HG03439 (cell line): ENCODE data around the gene NFATC1.

Source experiments
- ATAC-seq: cut with Tn5 transposase; IDR thresholded peaks from one replicate; pipeline ENCODE4 v1.9.1; 2021; ENCODE audit warnings: mild to moderate bottlenecking, moderate library complexity; ENCODE audit not compliant: unreplicated experiment

The NFATC1 gene

GRCh38 chr18:79529991-79530390, 134.3 kb downstream of the NFATC1 start:
- no peak for ATAC-seq

GRCh38 chr18:79530821-79531220, 135.1 kb downstream of the NFATC1 start:
- ATAC-seq: no peak

GRCh38 chr18:79531386-79531785, 135.7 kb downstream of the NFATC1 start:
- ATAC-seq: no peak

GRCh38 chr18:79531926-79532312, 136.2 kb downstream of the NFATC1 start:
- ATAC-seq: no peak

- no peak for ATAC-seq
Observed at GRCh38 chr18:79532313-79533007, 136.7 kb downstream of the NFATC1 start.

GRCh38 chr18:79533146-79533545, 137.4 kb downstream of the NFATC1 start:
- no peak for ATAC-seq

- ATAC-seq: no peak
Observed at GRCh38 chr18:79533591-79533990, 137.9 kb downstream of the NFATC1 start.

GRCh38 chr18:79534356-79534755, 138.6 kb downstream of the NFATC1 start:
- ATAC-seq: no peak

GRCh38 chr18:79537758-79538157, 142.0 kb downstream of the NFATC1 start:
- no peak for ATAC-seq

GRCh38 chr18:79538635-79539034, 142.9 kb downstream of the NFATC1 start:
- ATAC-seq: no peak

- ATAC-seq: no peak
Observed at GRCh38 chr18:79540161-79540903, 144.6 kb downstream of the NFATC1 start.

GRCh38 chr18:79540904-79541282, 145.2 kb downstream of the NFATC1 start:
- ATAC-seq: no peak

GRCh38 chr18:79542213-79542612, 146.5 kb downstream of the NFATC1 start:
- no peak for ATAC-seq

GRCh38 chr18:79542876-79543750, 147.4 kb downstream of the NFATC1 start:
- no peak for ATAC-seq

GRCh38 chr18:79543861-79544385, 148.2 kb downstream of the NFATC1 start:
- no peak for ATAC-seq

- ATAC-seq: no peak
Observed at GRCh38 chr18:79544386-79544963, 148.7 kb downstream of the NFATC1 start.

GRCh38 chr18:79545255-79545654, 149.5 kb downstream of the NFATC1 start:
- ATAC-seq: no peak

- no peak for ATAC-seq
Observed at GRCh38 chr18:79545736-79546171, 150.0 kb downstream of the NFATC1 start.

- ATAC-seq: no peak
Observed at GRCh38 chr18:79546781-79547272, 151.1 kb downstream of the NFATC1 start.

- no peak for ATAC-seq
Observed at GRCh38 chr18:79547413-79548076, 151.8 kb downstream of the NFATC1 start.
